Measurements from ENCODE around the gene SPATA16.

- TF ChIP-seq CTCF (IDR thresholded peaks at IDR 0.05; ENCODE audit: borderline replicate concordance, extremely low read depth, low read length, poor library complexity, severe bottlenecking) (no peak), EZH2 (IDR thresholded peaks at IDR 0.05; ENCODE audit: borderline replicate concordance, low read depth, low read length, severe bottlenecking) (no peak)
Observed at GRCh38 chr3:172911142-172911541, 229.9 kb downstream of the SPATA16 start.
